Gastroesophageal sphincter (tissue), 3 donors: ENCODE data around the gene ZFR.

Source experiments
- EP300 ChIP-seq: sonication (generic); formaldehyde crosslinking; IDR thresholded peaks from one replicate; pipeline ENCODE4 v1.6.1; 2017; ENCODE audit warnings: antibody characterized with exemption, mild to moderate bottlenecking
- POLR2AphosphoS5 ChIP-seq: sonication (generic); formaldehyde crosslinking; IDR thresholded peaks from one replicate; pipeline ENCODE4 v1.6.1; 2017; ENCODE audit warnings: antibody characterized with exemption
- TF ChIP-seq, protein P1 (sequence below), 4 experiments: fragments of 200-600 bp in 2 of 4; fragments of 450-650 bp in 2 of 4; sonication (generic) in 1 of 4; IDR thresholded peaks; one replicate each; pipeline ENCODE4 v1.5.1; 2017 to 2019; ENCODE audit warnings: antibody characterized with exemption in 4 of 4, mild to moderate bottlenecking in 2 of 4, moderate library complexity in 2 of 4

DNA sequence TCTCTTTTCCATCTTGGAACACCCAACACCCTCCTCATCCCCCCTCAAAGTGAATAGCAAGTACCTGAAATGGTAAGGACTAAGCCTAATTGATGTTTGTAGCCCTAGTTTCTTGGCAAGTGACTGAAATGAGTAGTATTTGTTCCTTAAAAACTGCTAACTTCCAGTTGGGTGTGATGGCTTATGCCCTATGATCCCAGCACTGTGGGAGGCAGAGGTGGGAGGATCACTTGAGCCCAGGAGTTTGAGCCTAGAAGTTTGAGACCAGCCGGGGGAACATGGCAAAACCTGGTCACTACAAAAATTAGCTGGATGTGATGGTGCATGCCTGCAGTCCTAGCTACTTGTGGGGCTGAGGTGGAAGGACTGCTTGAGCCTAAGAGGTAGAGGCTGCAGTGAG is 44.1 kb downstream of the ZFR start:
- TF ChIP-seq, protein P1, sequence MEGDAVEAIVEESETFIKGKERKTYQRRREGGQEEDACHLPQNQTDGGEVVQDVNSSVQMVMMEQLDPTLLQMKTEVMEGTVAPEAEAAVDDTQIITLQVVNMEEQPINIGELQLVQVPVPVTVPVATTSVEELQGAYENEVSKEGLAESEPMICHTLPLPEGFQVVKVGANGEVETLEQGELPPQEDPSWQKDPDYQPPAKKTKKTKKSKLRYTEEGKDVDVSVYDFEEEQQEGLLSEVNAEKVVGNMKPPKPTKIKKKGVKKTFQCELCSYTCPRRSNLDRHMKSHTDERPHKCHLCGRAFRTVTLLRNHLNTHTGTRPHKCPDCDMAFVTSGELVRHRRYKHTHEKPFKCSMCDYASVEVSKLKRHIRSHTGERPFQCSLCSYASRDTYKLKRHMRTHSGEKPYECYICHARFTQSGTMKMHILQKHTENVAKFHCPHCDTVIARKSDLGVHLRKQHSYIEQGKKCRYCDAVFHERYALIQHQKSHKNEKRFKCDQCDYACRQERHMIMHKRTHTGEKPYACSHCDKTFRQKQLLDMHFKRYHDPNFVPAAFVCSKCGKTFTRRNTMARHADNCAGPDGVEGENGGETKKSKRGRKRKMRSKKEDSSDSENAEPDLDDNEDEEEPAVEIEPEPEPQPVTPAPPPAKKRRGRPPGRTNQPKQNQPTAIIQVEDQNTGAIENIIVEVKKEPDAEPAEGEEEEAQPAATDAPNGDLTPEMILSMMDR (IDR thresholded peaks at IDR 0.05), result no peak
- TF ChIP-seq POLR2AphosphoS5 (no peak), EP300 (no peak)
